Neural cell (in vitro differentiated cells): ENCODE measurements around the gene STPG2. TPM values are rescaled to one million over a fixed set of nuclear protein-coding genes. Genes with fewer than 3 reads are reported as not detected.
A peak's percentile ranks its signal among the peaks of the same experiment; 100 is the strongest.

Source experiments
- H2AFZ ChIP-seq: fragments of 200-600, 300-800 bp; sonication (generic), shearing (Covaris generic); 2 replicates; pipeline ENCODE4 v1.6.0; 2014; ENCODE audit warnings: low read depth, mild to moderate bottlenecking, antibody characterized with exemption, low read length, moderate library complexity
- H3F3A ChIP-seq: fragments of 200-600 bp; shearing (Covaris generic); 2 replicates; pipeline ENCODE4 v1.6.1; 2016; ENCODE audit warnings: mild to moderate bottlenecking, moderate library complexity, mixed read lengths, antibody characterized with exemption, low read length; ENCODE audit not compliant: insufficient read depth, poor library complexity, severe bottlenecking
- H3K27ac ChIP-seq: fragments of 200-600, 300-800 bp; sonication (generic), shearing (Covaris generic); 2 replicates; pipeline ENCODE4 v1.5.1; 2014; ENCODE audit warnings: mild to moderate bottlenecking, low read length, moderate library complexity
- H3K27me3 ChIP-seq: fragments of 300-800, 200-600 bp; sonication (generic), shearing (Covaris generic); 2 replicates; pipeline ENCODE4 v1.6.0; 2014; ENCODE audit warnings: mild to moderate bottlenecking, low read depth, low read length, moderate library complexity; ENCODE audit not compliant: insufficient read depth
- H3K36me3 ChIP-seq: fragments of 300-800, 200-600 bp; sonication (generic), shearing (Covaris generic); 2 replicates; pipeline ENCODE4 v1.5.1; 2014; ENCODE audit warnings: mild to moderate bottlenecking, antibody characterized with exemption, low read length, moderate library complexity; ENCODE audit not compliant: insufficient read depth
- H3K4me2 ChIP-seq: fragments of 300-800, 200-600 bp; sonication (generic), shearing (Covaris generic); 2 replicates; pipeline ENCODE4 v1.6.0; 2014; ENCODE audit warnings: mild to moderate bottlenecking, low read length
- H3K4me3 ChIP-seq: fragments of 300-800, 200-600 bp; sonication (generic), shearing (Covaris generic); 2 replicates; pipeline ENCODE4 v1.5.1; 2014; ENCODE audit warnings: mild to moderate bottlenecking, low read length, moderate library complexity
- H3K79me2 ChIP-seq: fragments of 200-600 bp; shearing (Covaris generic); replicated peaks from 2 replicates; pipeline ENCODE4 v1.6.0; 2014; ENCODE audit warnings: mild to moderate bottlenecking, low read length, moderate library complexity; ENCODE audit not compliant: insufficient read depth
- H3K9ac ChIP-seq: fragments of 300-800, 200-600 bp; sonication (generic), shearing (Covaris generic); 2 replicates; pipeline ENCODE4 v1.6.1; 2016; ENCODE audit warnings: mild to moderate bottlenecking, low read length, mixed read lengths
- H3K9me2 ChIP-seq: fragments of 200-600 bp; shearing (Covaris generic); 2 replicates; pipeline ENCODE4 v1.6.1; 2016; ENCODE audit warnings: mild to moderate bottlenecking, low read length, mixed read lengths; ENCODE audit not compliant: insufficient read depth
- H3K9me3 ChIP-seq: fragments of 200-600, 300-800 bp; sonication (generic), shearing (Covaris generic); 2 replicates; pipeline ENCODE4 v1.6.1; 2016; ENCODE audit warnings: mild to moderate bottlenecking, mixed run types, low read length, moderate library complexity, mixed read lengths
- H4K20me1 ChIP-seq: fragments of 200-600 bp; shearing (Covaris generic); 2 replicates; pipeline ENCODE4 v1.6.1; 2016; ENCODE audit warnings: mild to moderate bottlenecking, mixed run types; ENCODE audit not compliant: insufficient read depth
- CTCF ChIP-seq: fragments of 450-650 bp; IDR thresholded peaks from 2 replicates; pipeline ENCODE4 v1.5.1; 2014; ENCODE audit warnings: antibody characterized with exemption, mild to moderate bottlenecking, moderate library complexity; ENCODE audit not compliant: poor library complexity, severe bottlenecking
- EP300 ChIP-seq: fragments of 450-650 bp; conservative IDR thresholded peaks from 2 replicates; pipeline ENCODE4 v1.6.1; 2014; ENCODE audit warnings: antibody characterized with exemption, mild to moderate bottlenecking, moderate library complexity; ENCODE audit not compliant: poor library complexity, severe bottlenecking
- EZH2 ChIP-seq: fragments of 200-600, 300-800 bp; shearing (Covaris generic), sonication (generic); IDR thresholded peaks from 2 replicates; pipeline ENCODE4 v1.6.1; 2014; ENCODE audit warnings: antibody characterized with exemption, low read length, borderline replicate concordance, mild to moderate bottlenecking; ENCODE audit not compliant: insufficient read depth, poor library complexity, severe bottlenecking
- MXI1 ChIP-seq: fragments of 450-650 bp; conservative IDR thresholded peaks from 2 replicates; pipeline ENCODE4 v1.6.1; 2014; ENCODE audit warnings: antibody characterized with exemption, mild to moderate bottlenecking; ENCODE audit not compliant: poor library complexity, severe bottlenecking
- POLR2AphosphoS5 ChIP-seq: IDR thresholded peaks from 2 replicates; pipeline ENCODE4 v1.6.1; 2012
- RAD21 ChIP-seq: fragments of 450-650 bp; conservative IDR thresholded peaks from 2 replicates; pipeline ENCODE4 v1.6.1; 2014; ENCODE audit warnings: antibody characterized with exemption, mild to moderate bottlenecking, moderate library complexity
- REST ChIP-seq: IDR thresholded peaks from 2 replicates; pipeline ENCODE4 v1.6.1; 2012; ENCODE audit warnings: borderline replicate concordance
- SMC3 ChIP-seq: fragments of 450-650 bp; conservative IDR thresholded peaks from 2 replicates; pipeline ENCODE4 v1.6.1; 2014; ENCODE audit warnings: antibody characterized with exemption, mild to moderate bottlenecking, moderate library complexity; ENCODE audit not compliant: poor library complexity
- TAF1 ChIP-seq: IDR thresholded peaks from 2 replicates; pipeline ENCODE4 v1.6.1; 2012; ENCODE audit warnings: low read depth
- polyA plus RNA-seq: library from polyadenylated mRNA; depleted of rRNA; stranded (reverse); fragments of >200 nt; gene quantifications from 2 replicates; pipeline ENCODE4 v1.2.3, GENCODE V29; 2014

STPG2 gene
- polyA plus RNA-seq, 1 donor from 2014 or later: not detected

- no peaks in the 10 kb centered on the region for H3K36me3 ChIP-seq
- H3K27ac ChIP-seq: no peak overlapping the region
- no peaks in the 10 kb centered on the region for H3K9me3 ChIP-seq
- no peak overlapping the region for H2AFZ ChIP-seq
- H3K9ac ChIP-seq: no peak overlapping the region
- H3K4me2 ChIP-seq: no peak overlapping the region
- H3K79me2 ChIP-seq: no peaks in the 10 kb centered on the region
- no peaks in the 10 kb centered on the region for H4K20me1 ChIP-seq
- no peaks in the 10 kb centered on the region for H3F3A ChIP-seq
- H3K9me2 ChIP-seq: no peaks in the 10 kb centered on the region
- H3K4me3 ChIP-seq: no peak overlapping the region
- TF ChIP-seq SMC3 (no peak), EP300 (no peak), POLR2AphosphoS5 (no peak)
- H3K27me3 ChIP-seq: no peaks in the 10 kb centered on the region
Observed at GRCh38 chr4:97761445-97762114, 381.7 kb downstream of the STPG2 start.

GRCh38 chr4:97759785-97760184 lies 383.5 kb downstream of the STPG2 start:
- Histone ChIP-seq H3K4me3 (no peak overlapping the region), H3F3A (no peaks in the 10 kb centered on the region), H3K27me3 (no peaks in the 10 kb centered on the region), H4K20me1 (no peaks in the 10 kb centered on the region), H3K27ac (no peak overlapping the region), H3K79me2 (no peaks in the 10 kb centered on the region), H3K9me2 (no peaks in the 10 kb centered on the region), H3K4me2 (no peak overlapping the region), H3K9me3 (no peaks in the 10 kb centered on the region), H2AFZ (no peak overlapping the region), H3K9ac (no peak overlapping the region), H3K36me3 (no peaks in the 10 kb centered on the region)
- TF ChIP-seq MXI1 (no peak), POLR2AphosphoS5 (no peak), EZH2 (no peak), TAF1 (no peak), CTCF (no peak), RAD21 (no peak), EP300 (no peak)

- Histone ChIP-seq H3K9me2 (no peaks in the 10 kb centered on the region), H3F3A (no peaks in the 10 kb centered on the region), H3K4me2 (no peak overlapping the region), H4K20me1 (no peaks in the 10 kb centered on the region), H3K9ac (no peak overlapping the region), H3K9me3 (no peaks in the 10 kb centered on the region), H3K4me3 (no peak overlapping the region), H3K79me2 (no peaks in the 10 kb centered on the region), H2AFZ (no peak overlapping the region), H3K27ac (no peak overlapping the region), H3K27me3 (no peaks in the 10 kb centered on the region), H3K36me3 (no peaks in the 10 kb centered on the region)
- TF ChIP-seq SMC3: no peak
- TF ChIP-seq EP300: peak; percentile 17
Observed at GRCh38 chr4:97752599-97752998, 390.7 kb downstream of the STPG2 start.

- no peaks in the 10 kb centered on the region for H4K20me1 ChIP-seq
- no peaks in the 10 kb centered on the region for H3K9me2 ChIP-seq
- no peaks in the 10 kb centered on the region for H3K36me3 ChIP-seq
- H3K9me3 ChIP-seq: no peaks in the 10 kb centered on the region
- TF ChIP-seq EZH2: no peak
- TF ChIP-seq EP300: no peak
- TF ChIP-seq SMC3: no peak
- TF ChIP-seq CTCF: no peak
- no peak for TF ChIP-seq MXI1
- no peak for TF ChIP-seq TAF1
- TF ChIP-seq REST: no peak
- TF ChIP-seq POLR2AphosphoS5: no peak
- no peak for TF ChIP-seq RAD21
- H3K4me3 ChIP-seq: no peak overlapping the region
- H3F3A ChIP-seq: no peaks in the 10 kb centered on the region
- no peaks in the 10 kb centered on the region for H3K27me3 ChIP-seq
- H3K4me2 ChIP-seq: no peak overlapping the region
- no peak overlapping the region for H3K9ac ChIP-seq
- H2AFZ ChIP-seq: no peak overlapping the region
- H3K27ac ChIP-seq: no peak overlapping the region
- no peaks in the 10 kb centered on the region for H3K79me2 ChIP-seq
Observed at GRCh38 chr4:97747945-97748344, 395.3 kb downstream of the STPG2 start.
